HFFc6 (cell line): ENCODE measurements around the gene AMOTL1. TPM values are rescaled to one million over a fixed set of nuclear protein-coding genes. Genes with fewer than 3 reads are reported as not detected.

ENCODE experiments used
- DNase-seq: peaks from one replicate; pipeline ENCODE4 v3.0.0-alpha.2; 2018
- H3K27ac Mint-ChIP-seq: 2 replicates; pipeline ENCODE4 v1.8.0; 2020; ENCODE audit warnings: mild to moderate bottlenecking, mixed read lengths
- H3K27me3 Mint-ChIP-seq: 2 replicates; pipeline ENCODE4 v1.8.0; 2021; ENCODE audit warnings: mild to moderate bottlenecking, moderate library complexity, mixed read lengths; ENCODE audit not compliant: insufficient read depth
- H3K36me3 Mint-ChIP-seq: 2 replicates; pipeline ENCODE4 v1.8.0; 2021; ENCODE audit warnings: low read depth, mixed read lengths
- H3K4me1 Mint-ChIP-seq: 2 replicates; pipeline ENCODE4 v1.8.0; 2020; ENCODE audit warnings: low read depth, mixed read lengths
- H3K4me3 Mint-ChIP-seq: 2 replicates; pipeline ENCODE4 v1.8.0; 2020; ENCODE audit warnings: mild to moderate bottlenecking, moderate library complexity, mixed read lengths
- H3K9me3 Mint-ChIP-seq: 2 replicates; pipeline ENCODE4 v1.8.0; 2020; ENCODE audit warnings: mild to moderate bottlenecking, mixed read lengths
- CTCF ChIP-seq: fragments of 200-600 bp; sonication (generic); IDR thresholded peaks from 2 replicates; pipeline ENCODE4 v1.5.0; 2021; ENCODE audit warnings: antibody characterized with exemption, mild to moderate bottlenecking
- total RNA-seq, 6 experiments: library from RNA; stranded (reverse); fragmentation: NEBNext Ultra II Directional; extraction: Animal tissue kit (Norgen Biotek cat#: 25700); gene quantifications; 2 replicates in 1 of 6; 3 replicates in 5 of 6; pipeline ENCODE4 v1.2.3, GENCODE V29; 2021

The AMOTL1 gene
- total RNA-seq, 6 experiments from 2014 or later: 43.1 to 65.9 (median 48.4) TPM

DNA sequence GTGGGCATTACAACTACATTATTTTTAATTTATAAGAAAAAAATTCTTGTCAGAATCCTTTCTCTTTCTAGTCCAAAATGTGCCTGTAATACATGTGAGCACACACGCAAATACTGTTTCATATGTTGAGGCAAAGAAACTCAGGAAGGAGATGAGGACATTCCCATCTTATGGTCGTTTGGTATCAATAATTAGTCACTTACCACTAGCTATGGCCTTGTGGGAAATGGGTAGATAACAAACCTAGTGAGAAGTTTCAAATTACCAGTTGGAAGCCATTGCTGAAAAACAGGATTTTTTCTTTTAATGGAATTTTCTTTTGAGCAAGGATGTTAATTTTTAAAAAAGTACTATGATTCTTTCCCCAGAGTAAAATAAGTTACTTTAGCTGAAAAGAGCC, 25.7 kb downstream of the AMOTL1 start:
- no peak for TF ChIP-seq CTCF
- Mint-ChIP-seq H3K36me3 (0 out of 2 replicates have a peak, but pooled peaks cover 4% of the 10 kb centered on the region), H3K4me1 (peaks cover 33% of the 10 kb centered on the region), H3K9me3 (no peaks in the 10 kb centered on the region), H3K27ac (peak overlapping the region; percentile 97), H3K4me3 (no peak overlapping the region; the same call in 1 of the 2 replicates), H3K27me3 (no peaks in the 10 kb centered on the region)
- no peak for DNase-seq

- no peak overlapping the region; the same call in 1 of the 2 replicates for H3K4me3 Mint-ChIP-seq
- no peaks in the 10 kb centered on the region for H3K27me3 Mint-ChIP-seq
- 0 out of 2 replicates have a peak, but pooled peaks cover 4% of the 10 kb centered on the region for H3K36me3 Mint-ChIP-seq
- TF ChIP-seq CTCF: no peak; the same call in 1 of the 2 replicates
- no peaks in the 10 kb centered on the region for H3K9me3 Mint-ChIP-seq
- peak overlapping the region; percentile 97 for H3K27ac Mint-ChIP-seq
- peak; percentile 94 for DNase-seq
- H3K4me1 Mint-ChIP-seq: peaks cover 26% of the 10 kb centered on the region; the same call in 1 of the 2 replicates
These were observed 26.4 kb downstream of the AMOTL1 start for GRCh38 chr11:94794287-94795168.

GRCh38 chr11:94795476-94796189, 27.5 kb downstream of the AMOTL1 start:
- Mint-ChIP-seq H3K27me3 (no peaks in the 10 kb centered on the region), H3K4me1 (peaks cover 20% of the 10 kb centered on the region; the same call in 1 of the 2 replicates)
- no peak for TF ChIP-seq CTCF

DNA sequence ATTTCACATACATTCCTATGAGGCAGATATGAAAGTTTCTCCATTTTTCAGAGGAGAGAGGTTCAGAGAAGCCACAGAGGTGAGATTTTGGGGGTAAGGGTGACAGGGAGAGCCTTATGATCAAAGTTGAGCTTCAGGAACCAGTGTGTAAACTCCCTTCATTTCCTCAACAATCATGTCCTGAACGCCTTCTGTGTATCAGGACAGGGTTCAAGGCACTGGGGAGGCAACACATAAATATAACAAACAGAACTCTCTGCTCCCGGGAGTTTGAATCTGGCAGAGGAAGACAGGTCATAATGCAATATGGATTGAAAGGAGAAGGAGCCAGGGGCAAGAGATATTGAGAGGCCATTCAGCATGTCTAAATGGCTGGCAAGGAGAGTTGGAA, 28.0 kb downstream of the AMOTL1 start:
- no peak overlapping the region for H3K4me3 Mint-ChIP-seq
- DNase-seq: no peak
- no peak overlapping the region for H3K27ac Mint-ChIP-seq
- no peaks in the 10 kb centered on the region for H3K27me3 Mint-ChIP-seq
- no peaks in the 10 kb centered on the region for H3K9me3 Mint-ChIP-seq
- peaks cover 14% of the 10 kb centered on the region; the same call in 1 of the 2 replicates for H3K4me1 Mint-ChIP-seq
- no peak for TF ChIP-seq CTCF
- peaks cover 9% of the 10 kb centered on the region for H3K36me3 Mint-ChIP-seq

More at GRCh38 chr11:94795476-94796189, 27.5 kb downstream of the AMOTL1 start:
- Mint-ChIP-seq H3K27ac (peak overlapping the region; percentile 97), H3K9me3 (no peaks in the 10 kb centered on the region), H3K36me3 (peaks cover 4% of the 10 kb centered on the region; the same call in 1 of the 2 replicates), H3K4me3 (no peak overlapping the region; the same call in 1 of the 2 replicates)
- no peak for DNase-seq

DNA sequence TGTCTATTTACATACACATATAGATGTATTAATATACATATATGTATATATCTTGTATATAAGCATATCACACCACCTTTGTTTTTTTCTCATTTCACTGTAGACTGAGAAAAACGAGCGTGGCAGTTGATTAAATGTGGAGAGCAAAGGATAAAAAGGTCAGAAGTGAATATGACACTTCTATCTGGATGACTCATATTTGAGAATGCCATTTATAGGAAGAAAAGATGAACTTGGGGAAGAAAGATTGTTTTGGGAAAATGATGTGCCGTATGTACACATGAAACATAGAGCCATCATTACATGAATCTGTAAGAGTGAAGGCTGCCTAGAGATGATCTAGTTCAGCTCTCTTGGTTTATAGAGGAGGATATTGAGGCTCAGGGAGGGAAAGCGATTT, 28.7 kb downstream of the AMOTL1 start:
- H3K36me3 Mint-ChIP-seq: peaks cover 16% of the 10 kb centered on the region
- no peaks in the 10 kb centered on the region for H3K9me3 Mint-ChIP-seq
- no peak overlapping the region for H3K4me3 Mint-ChIP-seq
- no peak overlapping the region for H3K27ac Mint-ChIP-seq
- TF ChIP-seq CTCF: no peak
- H3K27me3 Mint-ChIP-seq: no peaks in the 10 kb centered on the region
- DNase-seq: no peak
- peaks cover 8% of the 10 kb centered on the region; the same call in 1 of the 2 replicates for H3K4me1 Mint-ChIP-seq
